ENCODE data around the gene SCCPDH. TPM values are rescaled to one million over a fixed set of nuclear protein-coding genes. Genes with fewer than 3 reads are reported as not detected.
"Not testable (repeated sequence)": the region's sequence is repeated elsewhere in the genome, so short reads cannot be mapped to it uniquely, and the experiment has no call there.

SCCPDH gene
- total and polyA plus RNA-seq, 8 donors = 28.3 to 45.0 (median 42.5) TPM

DNA sequence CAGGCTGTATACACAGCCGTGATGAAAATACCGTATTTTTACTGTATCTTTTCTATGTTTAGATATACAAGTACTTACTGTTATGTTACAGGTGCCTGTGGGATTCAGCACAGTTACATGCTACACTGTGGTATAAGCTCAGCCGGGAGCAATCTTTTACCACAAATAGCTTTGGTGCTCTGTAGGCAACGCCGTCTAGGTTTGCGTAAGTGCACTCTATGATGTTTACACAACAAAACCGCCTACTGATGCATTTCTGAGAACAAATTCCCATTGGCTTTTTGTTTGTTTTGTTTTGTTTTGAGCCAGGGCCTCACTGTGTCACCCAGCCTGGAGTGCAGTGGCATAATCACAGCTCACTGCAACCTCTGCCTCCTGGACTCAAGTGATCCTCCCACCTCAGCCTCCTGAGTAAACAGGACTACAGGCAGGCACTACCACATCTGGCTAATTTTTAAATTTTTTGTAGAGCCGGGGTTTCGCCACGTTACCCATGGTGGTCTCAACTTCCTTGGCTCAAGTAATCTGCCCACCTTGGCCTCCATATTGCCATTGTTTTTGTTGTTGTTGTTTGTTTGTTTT, 81.0 kb downstream of the SCCPDH start:
- H3K9me3 ChIP-seq = no peaks in the 10 kb centered on the region
- DNase-seq = no peak
- no peaks in the 10 kb centered on the region for H3K27me3 ChIP-seq
- H3K27ac ChIP-seq = no peak overlapping the region
- no peak for ATAC-seq
- intact Hi-C loops (cut with DNase I) = no loop called here
- no peak overlapping the region for H3K4me3 ChIP-seq
- H3K4me1 ChIP-seq = no peaks in the 10 kb centered on the region
- H3K36me3 ChIP-seq = no peaks in the 10 kb centered on the region
- no peak for TF ChIP-seq CTCF (IDR thresholded peaks at IDR 0.05)

DNA sequence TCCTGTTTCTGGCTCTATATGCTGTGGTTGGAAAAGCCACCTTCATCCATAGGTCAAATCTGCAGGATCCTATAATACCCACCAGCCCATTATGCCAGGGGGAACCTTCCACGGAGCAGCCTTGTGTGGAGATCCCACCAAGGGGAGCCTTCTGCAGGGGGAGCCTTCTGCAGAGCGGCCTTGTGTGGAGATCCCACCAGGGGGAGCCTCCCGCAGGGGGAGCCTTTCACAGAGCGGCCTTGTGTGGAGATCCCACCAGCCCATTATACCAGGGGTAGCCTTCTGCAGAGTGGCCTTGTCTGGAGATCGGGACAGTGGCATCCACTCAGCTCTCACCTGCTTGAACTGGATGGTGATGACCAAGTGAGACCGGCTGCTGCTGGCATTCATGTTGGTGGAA, 85.3 kb downstream of the SCCPDH start:
- ATAC-seq = no peak
- no peak for DNase-seq
- TF ChIP-seq CTCF (IDR thresholded peaks at IDR 0.05) = no peak
- no peaks in the 10 kb centered on the region for H3K36me3 ChIP-seq
- no peaks in the 10 kb centered on the region for H3K9me3 ChIP-seq
- intact Hi-C loops (cut with DNase I) = no loop called here
- no peaks in the 10 kb centered on the region for H3K27me3 ChIP-seq
- no peak overlapping the region for H3K27ac ChIP-seq
- no peak overlapping the region for H3K4me3 ChIP-seq
- H3K4me1 ChIP-seq = no peaks in the 10 kb centered on the region

DNA sequence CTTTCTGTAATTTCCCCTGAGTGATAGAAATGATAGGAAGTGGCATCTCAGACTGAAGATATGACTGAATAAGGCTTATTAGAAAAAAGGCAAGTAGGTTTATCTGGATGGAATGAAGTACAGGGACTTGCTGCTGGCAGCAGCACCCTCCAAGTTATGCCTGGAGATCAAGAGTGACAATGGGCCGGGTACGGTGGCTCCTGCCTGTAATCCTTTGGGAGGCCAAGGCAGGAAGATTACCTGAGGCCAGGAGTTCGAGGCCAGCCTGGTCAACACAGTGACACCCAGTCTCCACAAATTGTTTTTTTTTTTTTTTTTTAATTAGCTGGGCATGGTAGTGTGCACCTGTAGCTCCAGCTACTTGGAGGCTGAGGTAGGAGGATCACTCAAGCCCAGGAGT, 87.8 kb downstream of the SCCPDH start:
- no peak for ATAC-seq
- no peak for TF ChIP-seq CTCF (IDR thresholded peaks at IDR 0.05)
- intact Hi-C loops (cut with DNase I) = no loop called here

DNA sequence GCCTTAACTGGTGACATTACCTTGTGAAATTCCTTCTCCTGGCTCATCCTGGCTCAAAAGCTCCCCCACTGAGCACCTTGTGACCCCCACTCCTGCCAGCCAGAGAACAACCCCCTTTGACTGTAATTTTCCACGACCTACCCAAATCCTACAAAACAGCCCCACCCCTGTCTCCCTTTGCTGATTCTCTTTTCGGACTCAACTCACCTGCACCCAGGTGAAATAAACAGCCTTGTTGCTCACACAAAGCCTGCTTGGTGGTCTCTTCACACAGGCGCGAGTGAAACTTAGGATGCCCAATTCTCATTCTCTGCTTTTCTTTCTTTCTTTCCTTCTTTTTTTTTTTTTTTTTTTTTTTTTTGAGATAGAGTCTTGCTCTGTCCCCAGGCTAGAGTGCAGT, 89.1 kb downstream of the SCCPDH start:
- ATAC-seq; intact Hi-C loops (cut with DNase I); H3K4me1 ChIP-seq; H3K36me3 ChIP-seq; H3K27me3 ChIP-seq; H3K27ac ChIP-seq; H3K9me3 ChIP-seq; H3K4me3 ChIP-seq; DNase-seq: not testable (repeated sequence)

More for the DNA sequence above, 87.8 kb downstream of the SCCPDH start:
- no peak for DNase-seq
- no peak overlapping the region for H3K27ac ChIP-seq
- no peaks in the 10 kb centered on the region for H3K9me3 ChIP-seq
- no peaks in the 10 kb centered on the region for H3K4me1 ChIP-seq
- no peak overlapping the region for H3K4me3 ChIP-seq
- H3K36me3 ChIP-seq = no peaks in the 10 kb centered on the region
- no peaks in the 10 kb centered on the region for H3K27me3 ChIP-seq

GRCh38 chr1:246814890-246815289, 90.7 kb downstream of the SCCPDH start:
- intact Hi-C loops (cut with DNase I) = no loop called here
- DNase-seq = no peak
- H3K27me3 ChIP-seq = no peaks in the 10 kb centered on the region

More at GRCh38 chr1:246814890-246815289, 90.7 kb downstream of the SCCPDH start:
- ATAC-seq = no peak
- no peak for TF ChIP-seq CTCF (IDR thresholded peaks at IDR 0.05)
- Histone ChIP-seq H3K4me3 (no peak overlapping the region), H3K9me3 (no peaks in the 10 kb centered on the region), H3K27ac (no peak overlapping the region), H3K36me3 (no peaks in the 10 kb centered on the region), H3K4me1 (no peaks in the 10 kb centered on the region)

All from left lung (tissue), 10 donors.